RWPE2 (cell line): ENCODE measurements around the gene SLC38A6.
"Not testable (repeated sequence)": the region's sequence is repeated elsewhere in the genome, so short reads cannot be mapped to it uniquely, and the experiment has no call there.

Source experiments
- ATAC-seq: fragments of 200-7000 bp; cut with Tn5 transposase; 3 replicates; pipeline ENCODE4 v1.9.1; 2021; ENCODE audit warnings: low read depth
- DNase-seq: peaks from one replicate; pipeline ENCODE4 v3.0.0-alpha.2; 2020; ENCODE audit warnings: low spot score
- H3K27ac ChIP-seq: fragments of 450-650 bp; 2 replicates; pipeline ENCODE4 v1.5.1; 2017; ENCODE audit warnings: mild to moderate bottlenecking; ENCODE audit not compliant: poor library complexity, severe bottlenecking
- H3K27me3 ChIP-seq: fragments of 250-450 bp; sonication (Bioruptor Pico); 2 replicates; pipeline ENCODE4 v1.5.1; 2021; ENCODE audit warnings: mild to moderate bottlenecking, moderate library complexity; ENCODE audit not compliant: insufficient read depth, poor library complexity, severe bottlenecking
- H3K36me3 ChIP-seq: fragments of 250-450 bp; sonication (Bioruptor Pico); 2 replicates; pipeline ENCODE4 v1.5.1; 2020; ENCODE audit warnings: low read depth, mild to moderate bottlenecking, moderate library complexity
- H3K4me1 ChIP-seq: fragments of 250-450 bp; sonication (Bioruptor Pico); 2 replicates; pipeline ENCODE4 v1.5.1; 2021; ENCODE audit warnings: mild to moderate bottlenecking, moderate library complexity; ENCODE audit not compliant: insufficient read depth, poor library complexity, severe bottlenecking
- H3K4me3 ChIP-seq: fragments of 250-450 bp; sonication (Bioruptor Pico); 2 replicates; pipeline ENCODE4 v1.5.1; 2021; ENCODE audit warnings: mild to moderate bottlenecking, moderate library complexity; ENCODE audit not compliant: severe bottlenecking
- H3K9me3 ChIP-seq: fragments of 250-450 bp; sonication (Bioruptor Pico); 2 replicates; pipeline ENCODE4 v1.5.1; 2021; ENCODE audit warnings: mild to moderate bottlenecking, moderate library complexity; ENCODE audit not compliant: severe bottlenecking
- TF ChIP-seq, protein P1 (sequence below): fragments of 450-650 bp; IDR thresholded peaks from one replicate; pipeline ENCODE4 v1.5.1; 2017; ENCODE audit warnings: mild to moderate bottlenecking, moderate library complexity; ENCODE audit not compliant: poor library complexity, severe bottlenecking

Gene SLC38A6

DNA sequence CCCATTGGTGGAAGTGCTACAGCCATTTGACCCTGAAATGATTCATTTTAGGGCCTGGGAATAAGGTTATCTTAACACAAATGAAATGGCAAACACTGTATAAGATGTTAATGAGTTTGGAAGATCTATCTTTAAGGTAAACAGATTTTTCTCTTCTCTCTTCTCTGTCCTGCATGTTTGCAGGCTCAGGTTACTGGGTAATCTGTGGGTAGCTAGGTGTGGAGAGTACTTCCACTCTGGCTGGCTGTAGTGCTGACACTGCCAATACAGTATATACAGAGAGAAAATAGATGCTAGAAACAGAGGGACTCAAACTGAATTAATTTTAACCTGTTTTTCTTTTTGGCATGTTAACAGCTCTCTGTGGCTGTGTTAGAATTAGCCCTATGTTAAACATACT is 84.6 kb downstream of the SLC38A6 start:
- no peaks in the 10 kb centered on the region for H3K27me3 ChIP-seq
- H3K27ac ChIP-seq: no peak overlapping the region
- no peak for DNase-seq
- no peaks in the 10 kb centered on the region for H3K4me1 ChIP-seq
- no peak for ATAC-seq
- no peak overlapping the region for H3K4me3 ChIP-seq
- TF ChIP-seq, protein P1, sequence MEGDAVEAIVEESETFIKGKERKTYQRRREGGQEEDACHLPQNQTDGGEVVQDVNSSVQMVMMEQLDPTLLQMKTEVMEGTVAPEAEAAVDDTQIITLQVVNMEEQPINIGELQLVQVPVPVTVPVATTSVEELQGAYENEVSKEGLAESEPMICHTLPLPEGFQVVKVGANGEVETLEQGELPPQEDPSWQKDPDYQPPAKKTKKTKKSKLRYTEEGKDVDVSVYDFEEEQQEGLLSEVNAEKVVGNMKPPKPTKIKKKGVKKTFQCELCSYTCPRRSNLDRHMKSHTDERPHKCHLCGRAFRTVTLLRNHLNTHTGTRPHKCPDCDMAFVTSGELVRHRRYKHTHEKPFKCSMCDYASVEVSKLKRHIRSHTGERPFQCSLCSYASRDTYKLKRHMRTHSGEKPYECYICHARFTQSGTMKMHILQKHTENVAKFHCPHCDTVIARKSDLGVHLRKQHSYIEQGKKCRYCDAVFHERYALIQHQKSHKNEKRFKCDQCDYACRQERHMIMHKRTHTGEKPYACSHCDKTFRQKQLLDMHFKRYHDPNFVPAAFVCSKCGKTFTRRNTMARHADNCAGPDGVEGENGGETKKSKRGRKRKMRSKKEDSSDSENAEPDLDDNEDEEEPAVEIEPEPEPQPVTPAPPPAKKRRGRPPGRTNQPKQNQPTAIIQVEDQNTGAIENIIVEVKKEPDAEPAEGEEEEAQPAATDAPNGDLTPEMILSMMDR: no peak
- no peaks in the 10 kb centered on the region for H3K9me3 ChIP-seq
- no peaks in the 10 kb centered on the region for H3K36me3 ChIP-seq

DNA sequence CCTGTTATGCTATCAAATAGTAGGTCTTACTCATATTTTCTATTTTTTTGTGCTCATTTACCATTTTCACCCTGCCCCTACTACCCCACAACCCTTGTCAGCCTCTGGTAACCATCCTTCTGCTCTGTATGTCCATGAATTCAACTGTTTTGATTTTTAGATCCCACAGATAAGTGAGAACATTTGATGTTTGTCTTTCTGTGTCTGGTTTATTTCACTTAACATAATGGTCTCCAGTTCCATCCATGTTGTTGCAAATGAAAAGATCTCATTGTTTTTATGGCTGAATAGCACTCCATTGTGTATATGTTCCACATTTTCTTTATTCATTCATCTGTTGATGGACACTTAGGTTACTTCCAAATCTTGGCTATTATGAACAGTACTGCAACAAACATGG is 91.4 kb downstream of the SLC38A6 start:
- not testable (repeated sequence) for H3K27me3 ChIP-seq, H3K4me3 ChIP-seq, H3K4me1 ChIP-seq, H3K9me3 ChIP-seq, DNase-seq, ATAC-seq, H3K36me3 ChIP-seq, H3K27ac ChIP-seq

DNA sequence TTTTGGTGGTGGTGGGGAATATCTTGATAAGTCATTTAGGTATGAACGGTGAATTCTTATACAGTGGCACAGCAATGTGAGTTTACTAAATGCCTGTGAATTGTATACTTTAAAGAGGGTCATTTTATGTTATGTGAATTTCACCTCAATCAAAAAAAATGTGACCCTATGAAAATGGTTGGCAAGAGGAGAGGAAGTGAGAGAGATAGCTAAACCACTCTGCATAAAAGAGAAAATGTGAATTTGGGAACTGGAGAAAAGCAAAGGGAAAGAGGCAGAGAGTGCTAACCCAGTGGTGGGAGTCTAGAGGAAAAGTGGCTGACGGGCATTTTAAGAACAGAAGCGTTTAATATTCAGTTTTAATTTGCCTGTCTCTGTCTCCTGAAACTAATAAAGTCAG is 93.8 kb downstream of the SLC38A6 start:
- Histone ChIP-seq H3K4me3 (no peak overlapping the region), H3K27ac (no peak overlapping the region), H3K36me3 (no peaks in the 10 kb centered on the region), H3K4me1 (peaks cover 9% of the 10 kb centered on the region), H3K9me3 (no peaks in the 10 kb centered on the region), H3K27me3 (no peaks in the 10 kb centered on the region)
- ATAC-seq (no peak), DNase-seq (no peak)
- TF ChIP-seq, protein P1: no peak

DNA sequence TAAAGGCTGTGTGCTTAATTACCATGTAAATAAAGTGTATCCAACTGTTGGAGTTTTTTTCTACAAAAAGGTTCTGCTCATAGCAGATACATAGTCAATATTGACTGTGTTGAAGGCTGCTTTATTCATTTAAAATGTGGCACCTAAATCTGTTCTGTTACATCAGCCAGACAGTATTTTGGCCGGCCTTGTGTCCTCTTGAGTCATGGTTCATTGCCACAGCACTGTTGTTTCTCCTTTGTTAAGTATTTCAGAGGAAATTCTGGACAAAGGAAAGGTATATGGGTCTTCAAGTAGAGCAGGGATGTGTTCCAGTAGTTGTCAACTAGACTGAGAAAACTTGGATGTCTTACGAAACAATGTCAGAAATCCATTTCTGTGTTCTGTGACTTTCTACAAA is 95.5 kb downstream of the SLC38A6 start:
- no peak for DNase-seq
- Histone ChIP-seq H3K4me1 (peaks cover 9% of the 10 kb centered on the region), H3K4me3 (no peak overlapping the region), H3K9me3 (no peaks in the 10 kb centered on the region), H3K27ac (no peak overlapping the region), H3K36me3 (no peaks in the 10 kb centered on the region), H3K27me3 (no peaks in the 10 kb centered on the region)
- TF ChIP-seq, protein P1: no peak
- ATAC-seq: peak; percentile 44; the same call in 1 of the 3 replicates

DNA sequence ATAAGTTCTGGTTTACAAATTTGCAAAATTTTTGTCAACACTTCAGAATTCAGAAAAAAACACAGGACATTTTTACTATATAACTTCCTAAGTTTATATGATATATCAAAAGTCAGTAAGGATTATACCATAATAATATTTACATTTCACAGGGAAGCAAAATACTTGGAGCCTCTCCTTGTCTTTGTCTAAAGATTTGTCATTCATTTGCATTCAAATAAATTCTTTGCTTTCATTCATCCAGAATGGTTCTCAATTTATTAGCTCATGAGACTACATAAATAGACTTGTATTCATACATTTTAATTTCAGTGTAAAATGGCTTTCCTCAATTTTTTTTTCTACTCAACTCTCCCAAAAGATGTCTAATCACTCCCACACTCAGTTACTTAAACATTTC is 96.4 kb downstream of the SLC38A6 start:
- no peak for ATAC-seq

More for the DNA sequence above, 96.4 kb downstream of the SLC38A6 start:
- Histone ChIP-seq H3K36me3 (no peaks in the 10 kb centered on the region), H3K4me3 (no peak overlapping the region), H3K27ac (peak overlapping the region; percentile 5), H3K9me3 (no peaks in the 10 kb centered on the region), H3K27me3 (no peaks in the 10 kb centered on the region), H3K4me1 (peaks cover 9% of the 10 kb centered on the region)
- TF ChIP-seq, protein P1: no peak
- no peak for DNase-seq
